Skeletal muscle satellite cell (primary cell): ENCODE measurements around the gene TSPAN19.

ENCODE experiments used
- H3K27me3 ChIP-seq: 2 replicates; pipeline ENCODE4 v1.7.0; 2013; ENCODE audit warnings: low read length; ENCODE audit not compliant: control insufficient read depth, insufficient read depth
- H3K36me3 ChIP-seq: 2 replicates; pipeline ENCODE4 v1.7.0; 2013; ENCODE audit warnings: mild to moderate bottlenecking, control low read depth, low read length; ENCODE audit not compliant: insufficient read depth
- H3K4me1 ChIP-seq: 2 replicates; pipeline ENCODE4 v1.7.0; 2013; ENCODE audit warnings: low read length; ENCODE audit not compliant: control insufficient read depth, insufficient read depth
- H3K4me2 ChIP-seq: 2 replicates; pipeline ENCODE4 v1.7.0; 2013; ENCODE audit warnings: mild to moderate bottlenecking, low read length
- H3K4me3 ChIP-seq: 2 replicates; pipeline ENCODE4 v1.7.0; 2013; ENCODE audit warnings: low read length
- H3K9ac ChIP-seq: 2 replicates; pipeline ENCODE4 v1.7.0; 2013; ENCODE audit warnings: mild to moderate bottlenecking, low read depth, low read length, moderate library complexity
- H3K9me3 ChIP-seq: replicated peaks from 2 replicates; pipeline ENCODE4 v1.7.0; 2013; ENCODE audit warnings: mild to moderate bottlenecking, control low read depth, low read length

TSPAN19 gene

GRCh38 chr12:84973026-84973425, 63.1 kb downstream of the TSPAN19 start:
- Histone ChIP-seq H3K9ac (no peak overlapping the region), H3K4me1 (no peaks in the 10 kb centered on the region), H3K4me3 (no peak overlapping the region)

GRCh38 chr12:84969226-84969625, 66.9 kb downstream of the TSPAN19 start:
- Histone ChIP-seq H3K27me3 (no peaks in the 10 kb centered on the region), H3K4me3 (no peak overlapping the region), H3K36me3 (no peaks in the 10 kb centered on the region), H3K9me3 (no peaks in the 10 kb centered on the region), H3K9ac (no peak overlapping the region), H3K4me2 (no peak overlapping the region), H3K4me1 (no peaks in the 10 kb centered on the region)

More at GRCh38 chr12:84973026-84973425, 63.1 kb downstream of the TSPAN19 start:
- Histone ChIP-seq H3K27me3 (no peaks in the 10 kb centered on the region), H3K4me2 (no peak overlapping the region), H3K9me3 (no peaks in the 10 kb centered on the region), H3K36me3 (no peaks in the 10 kb centered on the region)
